GM10847 (cell line): ENCODE measurements around the gene DDX1.

Experiments
- POLR2A ChIP-seq: IDR thresholded peaks from 2 replicates; pipeline ENCODE4 v1.6.1; 2011; ENCODE audit not compliant: insufficient read length; ENCODE audit errors: extremely low read depth

DDX1 gene

DNA sequence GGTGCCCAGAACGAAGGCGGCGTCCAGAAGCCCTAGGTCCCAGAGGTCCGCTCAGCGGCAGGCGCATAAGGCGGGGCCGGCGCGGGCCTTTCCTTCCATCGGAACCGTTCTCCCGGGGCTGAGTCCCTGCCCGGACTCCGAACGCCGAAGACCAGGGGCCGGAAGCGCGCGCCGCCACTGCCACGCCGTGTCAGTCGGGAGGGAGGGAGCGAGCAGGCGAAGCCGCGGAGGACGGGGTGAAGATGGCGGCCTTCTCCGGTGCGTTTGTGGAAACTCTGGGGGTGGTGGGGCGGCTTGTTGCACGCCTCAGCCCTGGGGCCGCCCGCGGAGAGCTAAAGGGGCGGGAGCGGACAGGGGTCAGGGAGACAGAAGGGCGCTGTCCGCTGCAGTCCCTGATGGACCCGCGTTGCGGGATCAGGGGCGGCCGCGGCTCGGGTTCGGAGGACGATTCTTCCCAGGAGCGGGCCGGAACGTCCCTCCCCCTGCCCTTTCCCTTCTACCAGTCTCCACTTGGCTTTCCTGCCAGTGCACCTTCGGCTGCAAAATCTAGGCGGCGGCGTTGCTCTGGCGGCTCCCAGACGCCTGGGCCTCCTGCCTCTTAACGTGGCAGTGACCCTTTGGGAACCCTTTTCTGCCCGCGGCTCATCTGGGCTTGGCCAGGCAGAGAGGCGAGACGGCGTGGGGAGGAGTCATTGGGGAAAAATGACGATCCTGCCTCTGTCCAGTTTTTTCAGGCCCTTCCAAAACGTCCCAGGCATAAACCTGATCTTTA lies at the start of gene DDX1:
DDX1 (plus strand) TSS at position 177 of the 772 bp plus-strand sequence; CDS start at position 243, 66 bp downstream.
- peak; percentile 85 for TF ChIP-seq POLR2A

DNA sequence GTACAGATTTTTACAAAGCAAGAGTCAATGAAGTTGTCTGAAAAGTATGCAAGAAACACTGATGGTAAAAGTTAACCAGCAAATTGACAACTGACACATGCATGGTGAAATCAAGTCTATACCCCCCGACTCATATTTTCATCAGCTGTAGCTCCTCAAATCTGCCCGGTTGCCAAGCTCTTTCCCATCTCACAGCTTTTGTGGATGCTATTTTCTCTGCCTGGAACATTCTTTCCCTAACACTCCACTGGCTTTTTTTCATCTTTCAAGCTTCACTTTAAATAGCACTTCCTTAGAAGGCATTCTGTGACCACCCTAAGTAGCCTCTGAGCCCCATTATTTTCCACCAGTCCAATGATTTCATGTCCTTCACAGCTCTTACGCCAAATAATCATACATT lies 48.6 kb upstream of the DDX1 start:
- TF ChIP-seq POLR2A: no peak

DNA sequence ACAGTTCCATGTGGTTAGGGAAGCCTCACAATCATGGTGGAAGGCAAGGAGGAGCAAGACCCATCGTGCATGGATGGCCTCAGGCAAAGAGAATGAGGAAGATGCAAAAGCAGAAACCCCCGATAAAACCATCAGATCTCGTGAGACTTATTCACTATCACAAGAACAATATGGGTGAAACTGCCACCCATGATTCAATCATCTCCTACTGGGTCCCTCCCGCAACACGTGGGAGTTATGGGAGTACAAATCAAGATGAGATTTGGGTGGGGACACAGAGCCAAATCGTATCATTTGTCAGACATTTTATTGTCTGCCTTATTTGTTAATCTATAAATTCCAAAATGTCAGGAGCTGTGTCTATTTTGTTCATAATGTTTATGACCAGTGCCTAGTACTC lies 48.1 kb upstream of the DDX1 start:
- TF ChIP-seq POLR2A: no peak

DNA sequence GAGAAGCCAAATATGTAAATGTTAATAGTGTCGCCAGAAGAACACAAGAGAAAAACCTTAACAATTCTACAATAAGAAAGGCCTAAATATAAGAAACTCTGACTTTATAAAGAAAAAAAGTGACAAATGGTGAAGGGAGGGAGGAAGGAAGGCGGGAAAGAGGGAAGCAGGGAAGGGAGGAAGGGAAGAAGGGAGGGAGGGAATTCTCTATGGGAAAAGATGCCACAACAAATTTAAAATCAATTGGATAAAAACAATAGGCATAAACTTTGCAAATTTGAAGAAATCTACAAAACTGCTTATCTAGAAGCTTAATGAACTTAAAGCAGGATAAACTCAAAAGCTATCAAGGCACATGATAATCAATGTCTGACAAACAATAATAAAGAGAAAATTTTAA lies 47.4 kb upstream of the DDX1 start:
- no peak for TF ChIP-seq POLR2A

DNA sequence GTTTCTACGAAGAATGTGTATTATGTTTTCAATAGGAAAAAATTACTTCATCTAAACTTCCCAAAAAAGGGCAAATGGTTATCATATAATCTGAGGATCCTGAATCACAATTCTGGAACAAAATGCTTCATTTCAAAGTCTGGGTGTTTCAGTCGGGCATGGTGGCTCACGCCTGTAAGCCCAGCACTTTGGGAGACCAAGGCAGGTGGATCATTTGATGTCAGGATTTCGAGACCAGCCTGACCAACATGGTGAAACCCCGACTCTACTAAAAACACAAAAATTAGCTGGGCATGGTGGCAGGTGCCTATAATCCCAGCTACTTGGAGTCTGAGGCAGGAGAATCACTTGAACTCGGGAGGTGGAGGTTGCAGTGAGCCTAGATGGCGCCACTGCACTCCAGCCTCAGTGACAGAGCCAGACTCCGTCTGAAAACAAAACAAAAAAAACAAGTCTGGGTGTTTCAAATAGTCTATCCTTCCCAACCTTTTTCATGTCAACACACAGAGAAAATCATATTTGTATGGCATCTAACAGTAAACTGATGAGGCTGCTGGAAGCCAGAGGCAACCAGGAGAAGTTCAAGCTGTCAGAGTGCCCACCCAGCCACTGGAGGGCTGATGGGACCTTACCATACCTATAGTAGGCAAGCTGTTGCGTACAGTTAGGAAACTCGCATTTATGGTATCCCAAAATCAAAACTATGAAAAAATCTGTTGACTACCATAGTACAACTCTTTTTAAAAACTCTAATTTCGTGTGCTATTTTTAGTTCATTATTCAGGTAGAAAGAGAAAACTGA lies 45.2 kb upstream of the DDX1 start:
- TF ChIP-seq POLR2A: no peak

DNA sequence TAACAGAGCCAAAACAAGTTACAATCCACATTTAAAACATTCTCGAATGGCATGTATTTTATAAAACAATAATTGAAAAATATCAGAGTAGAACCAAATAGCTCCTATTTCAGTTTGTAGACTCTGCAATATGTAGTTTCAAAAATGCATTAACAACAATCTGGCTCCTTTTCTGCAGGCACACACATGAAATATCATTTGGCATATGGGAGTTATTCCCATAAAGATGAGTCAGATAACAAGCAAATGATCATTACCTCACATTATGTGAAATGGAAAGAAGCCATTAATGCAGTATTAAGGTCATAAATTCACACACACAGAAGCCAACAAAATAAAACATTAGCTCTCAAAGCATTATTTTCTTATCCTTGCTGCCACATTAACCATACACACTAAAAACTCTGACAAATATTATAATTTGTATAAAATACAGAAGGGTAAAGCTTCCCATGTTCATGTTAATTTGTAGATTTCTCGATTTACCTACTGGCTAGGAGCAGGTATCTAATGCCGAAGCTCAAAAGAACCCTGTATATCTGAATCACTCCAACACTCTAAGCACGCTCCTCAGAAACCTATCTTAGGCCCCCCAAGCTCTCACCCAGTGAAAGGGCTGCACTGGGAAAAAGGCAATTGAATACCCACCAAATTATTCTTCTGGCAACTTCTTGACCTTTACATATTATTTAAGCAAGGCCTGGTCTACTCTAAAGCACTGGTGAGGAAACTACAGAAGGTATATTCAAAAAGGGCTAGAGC lies 44.4 kb upstream of the DDX1 start:
- no peak for TF ChIP-seq POLR2A

DNA sequence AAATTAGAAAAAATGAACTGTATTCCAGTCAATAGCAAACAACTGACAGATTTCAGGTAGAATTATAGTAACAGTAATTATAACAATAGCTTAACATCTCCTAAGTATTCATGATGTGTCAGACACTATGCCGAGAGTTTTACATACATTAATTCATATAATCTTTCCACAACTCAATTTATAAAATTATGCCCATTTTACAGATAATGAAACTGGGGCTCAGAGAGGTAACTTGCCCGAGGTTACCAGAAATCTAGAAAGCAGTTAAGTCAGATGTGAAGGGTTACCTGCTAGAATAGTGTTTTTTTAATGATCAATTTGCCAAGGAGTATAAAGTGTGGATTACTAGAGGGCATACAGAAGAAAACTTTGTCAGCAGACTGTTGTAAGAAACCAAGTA lies 42.7 kb upstream of the DDX1 start:
- no peak for TF ChIP-seq POLR2A

DNA sequence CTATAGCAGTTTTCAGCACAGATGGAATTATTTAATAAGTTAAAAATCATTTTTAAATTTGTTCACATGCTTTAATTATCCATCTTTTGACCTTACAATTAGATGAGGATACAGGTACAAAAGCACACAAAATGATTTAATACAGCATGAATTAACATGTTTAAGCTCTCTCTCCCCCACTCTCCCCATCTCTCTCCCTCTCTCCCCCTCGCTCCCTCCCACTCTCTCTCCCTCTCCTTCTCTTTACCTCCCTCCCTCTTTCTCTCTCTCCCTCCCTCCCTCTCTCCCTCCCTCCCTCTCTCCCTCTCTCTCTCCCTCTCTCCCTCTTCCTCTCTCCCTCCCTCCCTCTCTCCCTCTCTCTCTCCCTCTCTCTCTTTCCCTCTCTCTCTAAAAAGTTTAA lies 38.1 kb upstream of the DDX1 start:
- TF ChIP-seq POLR2A: no peak

DNA sequence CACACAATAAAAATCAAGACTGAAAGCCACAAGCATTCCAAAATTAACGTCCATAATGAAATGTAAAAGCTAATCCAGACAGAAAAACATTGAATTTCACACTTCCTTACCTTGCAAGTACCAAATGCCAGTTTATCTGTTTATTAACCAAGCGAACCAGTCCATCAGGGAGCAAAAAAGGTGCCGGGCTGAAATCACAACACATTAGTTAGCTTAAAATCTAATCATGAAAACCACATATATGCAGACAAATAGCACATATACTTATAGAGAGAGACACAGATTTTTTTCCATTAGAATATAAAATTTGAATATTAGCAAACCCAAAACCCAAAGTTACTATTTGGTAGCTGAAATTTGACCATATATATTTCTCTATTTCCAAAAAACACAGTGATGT lies 37.7 kb upstream of the DDX1 start:
- TF ChIP-seq POLR2A: no peak

DNA sequence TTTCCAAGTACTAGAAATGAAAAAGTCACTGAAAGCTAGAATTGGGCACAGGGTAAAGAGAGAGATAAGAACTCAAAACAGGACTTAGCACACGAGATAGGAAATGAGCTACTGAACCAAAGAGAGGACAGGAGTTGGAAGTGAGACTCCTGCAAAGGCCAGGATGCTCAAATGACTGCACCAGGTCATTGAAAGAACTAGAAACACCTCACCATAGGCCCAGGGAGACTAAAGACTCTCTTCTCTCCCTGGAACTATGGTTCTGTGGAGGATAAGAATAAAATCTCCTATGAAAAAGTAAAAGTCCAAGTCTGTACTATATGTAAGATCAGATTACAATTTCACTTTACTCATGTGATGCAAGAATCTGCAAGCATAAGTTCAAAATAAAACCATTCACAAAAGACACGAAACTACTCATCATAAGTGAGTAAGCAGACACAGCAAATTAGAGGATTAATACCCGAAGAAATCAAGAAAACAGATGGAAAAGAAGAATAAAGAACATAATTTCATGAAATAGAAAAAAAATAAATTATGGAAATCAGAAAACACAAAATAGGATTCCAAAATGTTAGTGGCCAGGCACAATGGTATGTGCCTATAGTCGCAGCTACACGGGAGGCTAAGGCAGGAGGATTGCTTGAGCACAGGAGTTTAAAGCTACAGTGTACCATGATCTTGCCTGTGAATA lies 37.0 kb upstream of the DDX1 start:
- TF ChIP-seq POLR2A: no peak

DNA sequence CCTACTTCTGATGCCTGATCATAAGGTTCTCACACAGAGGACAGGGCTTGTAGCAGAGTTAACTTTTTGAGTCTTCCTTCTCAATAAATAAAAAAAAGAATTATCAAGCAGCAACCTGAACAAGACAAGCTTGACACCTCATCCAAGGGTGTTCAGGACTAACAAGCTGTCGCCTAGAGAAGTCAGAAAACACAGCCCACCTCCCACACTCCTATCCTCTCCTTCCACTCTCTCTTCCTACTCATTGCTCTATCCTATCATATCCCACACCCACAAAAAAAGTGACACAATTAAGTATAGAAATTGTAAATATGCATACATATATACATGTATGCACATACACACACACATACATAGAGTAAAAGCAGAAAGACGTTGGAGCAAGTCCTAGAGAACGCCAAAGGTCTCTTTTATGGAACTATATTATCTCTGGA lies 35.9 kb upstream of the DDX1 start:
- no peak for TF ChIP-seq POLR2A

DNA sequence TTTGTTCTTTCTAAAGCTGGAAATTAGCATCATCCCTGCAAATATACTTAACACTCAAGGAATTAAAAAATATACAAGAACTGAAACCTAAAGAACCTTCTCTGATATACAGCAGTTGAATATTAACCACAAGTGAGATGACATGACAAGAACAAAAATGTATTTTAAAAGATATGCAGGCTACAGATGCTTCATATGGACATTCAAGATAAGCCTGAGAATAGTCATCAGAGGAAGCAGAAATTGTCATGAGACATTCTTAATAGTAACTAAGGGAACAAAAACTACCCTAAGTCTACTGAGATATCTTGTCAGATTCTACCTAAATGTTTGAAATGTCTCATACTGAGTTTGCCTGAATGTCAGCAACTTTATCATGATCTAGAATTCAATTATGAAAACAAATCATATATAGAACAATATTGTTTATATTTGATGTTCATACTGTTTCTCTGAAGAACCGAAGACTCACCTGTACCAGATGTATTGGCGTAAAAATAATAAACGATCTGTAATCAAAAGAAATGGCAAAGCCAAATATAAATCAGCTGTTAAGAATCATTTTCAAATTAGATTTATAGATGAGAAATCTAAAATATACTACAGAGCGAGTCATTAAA lies 35.2 kb upstream of the DDX1 start:
- no peak for TF ChIP-seq POLR2A

DNA sequence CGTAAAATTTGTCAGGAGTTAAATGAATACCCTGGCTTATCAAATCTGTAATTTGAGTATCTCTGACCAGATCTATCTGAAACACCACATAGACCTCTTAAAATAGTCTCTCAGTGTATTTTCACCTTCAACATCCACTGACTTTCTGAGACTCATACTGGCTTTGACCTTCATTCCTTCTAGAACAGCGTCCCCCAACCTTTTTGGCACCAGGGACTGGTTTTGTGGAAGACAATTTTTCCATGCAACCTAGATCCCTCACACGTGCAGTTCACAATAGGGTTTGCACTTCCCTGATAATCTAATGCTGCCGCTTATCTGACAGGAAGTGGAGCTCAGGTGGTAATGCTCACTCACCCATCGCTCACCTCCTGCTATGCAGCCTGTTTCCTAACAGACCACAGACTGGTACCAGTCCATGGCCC lies 33.8 kb upstream of the DDX1 start:
- no peak for TF ChIP-seq POLR2A

DNA sequence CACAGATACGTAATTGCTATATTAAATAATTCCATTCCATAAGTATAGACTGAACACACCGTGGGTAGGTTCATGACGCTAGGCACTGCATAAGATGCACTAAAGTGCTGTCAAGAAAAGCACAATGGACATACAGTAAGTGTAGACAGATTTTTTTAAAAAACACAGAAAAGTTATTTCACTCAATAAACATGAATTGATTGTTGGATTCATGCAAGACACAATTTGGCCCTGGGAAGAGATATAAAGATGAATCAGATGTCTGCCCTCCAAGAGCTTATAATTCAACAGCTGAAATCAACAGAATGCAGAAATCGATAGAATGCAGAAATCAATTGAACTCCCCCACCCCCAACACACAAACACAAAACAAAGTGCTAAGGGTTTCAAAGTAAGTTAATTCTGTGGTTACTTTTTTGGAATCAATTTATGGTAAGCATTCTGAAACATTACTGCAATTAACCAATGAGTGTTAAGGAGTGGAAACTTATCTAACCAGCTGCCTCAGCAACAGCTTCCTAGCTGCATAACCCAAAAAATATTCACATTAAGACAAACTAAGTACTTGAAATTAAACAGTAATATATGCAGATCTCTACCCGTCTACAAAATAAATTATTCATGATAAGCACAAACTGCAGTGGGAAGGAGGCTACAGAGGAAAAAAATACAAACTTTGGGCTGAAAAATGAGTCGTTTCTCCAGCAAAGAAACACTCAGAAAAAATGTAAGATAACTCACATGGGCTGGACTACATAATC lies 32.1 kb upstream of the DDX1 start:
- TF ChIP-seq POLR2A: no peak
